ENCODE measurements around the gene TPPP2. TPM values are rescaled to one million over a fixed set of nuclear protein-coding genes. Genes with fewer than 3 reads are reported as not detected.

TPPP2 gene
- total and polyA plus RNA-seq, 2 experiments from 2014 or later: not detected

- TF ChIP-seq ZNF462 (CRISPR knock-in tag; IDR thresholded peaks at IDR 0.05) (no peak), NANOG (IDR thresholded peaks at IDR 0.05; ENCODE audit: borderline replicate concordance) (no peak), ETS1 (IDR thresholded peaks at IDR 0.05) (no peak), STAT1 (IDR thresholded peaks at IDR 0.05; ENCODE audit: unreplicated experiment) (no peak), POLR2AphosphoS5 (IDR thresholded peaks at IDR 0.05; ENCODE audit: low read depth) (no peak), CTCF (conservative IDR thresholded peaks at IDR 0.05; ENCODE audit: low read depth in 2 of 2) (no peak), EZH2phosphoT487 (IDR thresholded peaks at IDR 0.05; ENCODE audit: unreplicated experiment) (no peak), JUNB (IDR thresholded peaks at IDR 0.05; ENCODE audit: unreplicated experiment) (no peak), EZH2 (IDR thresholded peaks at IDR 0.05; ENCODE audit: low read depth, unreplicated experiment) (no peak), ZNF331 (CRISPR knock-in tag; IDR thresholded peaks at IDR 0.05; ENCODE audit: low read depth) (no peak)
These were observed 2.5 kb downstream of the TPPP2 start (continued) for GRCh38 chr14:21032326-21033132.
